ENCODE results near the gene TMEM116. TPM values are rescaled to one million over a fixed set of nuclear protein-coding genes. Genes with fewer than 3 reads are reported as not detected.
"Not testable (repeated sequence)": the region's sequence is repeated elsewhere in the genome, so short reads cannot be mapped to it uniquely, and the experiment has no call there.

TMEM116 gene
- polyA plus RNA-seq, 3 donors = 25.2 to 37.1 (median 32.0) TPM

DNA sequence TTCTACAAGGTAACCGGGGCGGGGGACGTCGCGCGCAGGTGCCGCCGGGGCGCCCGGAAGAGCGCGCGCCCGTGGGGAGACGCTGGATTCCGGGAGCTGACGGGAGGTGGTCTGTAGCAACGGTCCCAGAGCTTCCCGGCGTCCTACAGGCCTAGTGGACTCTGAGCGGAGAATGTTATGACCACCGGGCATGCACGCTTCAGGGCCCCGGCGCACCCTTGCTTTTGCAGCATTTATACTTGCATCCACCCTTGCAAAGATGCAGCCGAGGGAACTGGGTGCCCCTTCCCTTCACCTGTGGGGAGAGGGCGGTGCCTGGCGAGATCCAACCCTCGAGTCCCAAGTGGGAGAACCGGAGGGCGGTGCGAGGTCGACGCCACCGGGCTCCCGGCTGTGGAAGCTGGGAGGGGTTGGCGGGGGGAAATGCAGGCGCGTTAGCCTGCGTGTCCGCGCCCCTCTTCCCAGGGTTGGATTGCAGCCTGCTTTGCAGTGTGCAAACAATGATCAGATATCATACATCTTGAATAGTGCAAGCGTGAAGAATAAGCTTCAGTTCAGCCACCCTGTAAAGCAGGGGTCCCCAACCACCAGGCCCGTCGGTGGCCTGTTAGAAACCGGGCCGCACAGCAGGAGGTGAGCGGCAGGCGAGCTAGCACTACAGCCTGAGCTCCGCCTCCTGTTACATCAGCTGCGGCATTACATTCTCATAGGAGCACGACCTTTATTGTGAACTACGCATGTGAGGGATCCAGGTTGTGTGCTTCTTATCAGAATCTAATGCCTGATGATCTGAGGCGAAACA is 837 bp upstream of the TMEM116 start:
- peak in 9 of 11 donors; percentile 12 to 42 (median 30) for DNase-seq (ENCODE audit: extremely low read depth in 1 of 11, low read depth in 9 of 11, low spot score in 4 of 11)

DNA sequence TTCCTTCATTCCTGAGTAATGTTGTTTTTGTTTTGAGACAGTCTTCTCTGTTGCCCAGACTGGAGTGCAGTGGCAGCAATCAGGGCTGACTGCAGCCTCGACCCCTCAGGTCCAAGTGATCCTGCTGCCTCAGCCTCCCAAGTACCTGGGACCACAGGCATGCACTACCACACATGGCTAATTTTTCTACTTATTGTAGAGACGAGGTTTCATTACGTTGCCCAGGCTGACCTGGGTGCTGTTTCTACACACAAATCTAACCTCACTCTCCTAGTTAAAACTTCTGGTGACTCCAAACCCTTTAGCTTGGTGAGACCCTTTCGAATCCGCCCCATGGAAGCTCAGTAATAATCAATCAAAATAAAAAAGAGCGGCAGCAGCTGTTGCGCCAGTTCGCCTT is 1.3 kb downstream of the TMEM116 start:
- DNase-seq (ENCODE audit: extremely low read depth in 1 of 11, low read depth in 9 of 11, low spot score in 4 of 11) = no peak

DNA sequence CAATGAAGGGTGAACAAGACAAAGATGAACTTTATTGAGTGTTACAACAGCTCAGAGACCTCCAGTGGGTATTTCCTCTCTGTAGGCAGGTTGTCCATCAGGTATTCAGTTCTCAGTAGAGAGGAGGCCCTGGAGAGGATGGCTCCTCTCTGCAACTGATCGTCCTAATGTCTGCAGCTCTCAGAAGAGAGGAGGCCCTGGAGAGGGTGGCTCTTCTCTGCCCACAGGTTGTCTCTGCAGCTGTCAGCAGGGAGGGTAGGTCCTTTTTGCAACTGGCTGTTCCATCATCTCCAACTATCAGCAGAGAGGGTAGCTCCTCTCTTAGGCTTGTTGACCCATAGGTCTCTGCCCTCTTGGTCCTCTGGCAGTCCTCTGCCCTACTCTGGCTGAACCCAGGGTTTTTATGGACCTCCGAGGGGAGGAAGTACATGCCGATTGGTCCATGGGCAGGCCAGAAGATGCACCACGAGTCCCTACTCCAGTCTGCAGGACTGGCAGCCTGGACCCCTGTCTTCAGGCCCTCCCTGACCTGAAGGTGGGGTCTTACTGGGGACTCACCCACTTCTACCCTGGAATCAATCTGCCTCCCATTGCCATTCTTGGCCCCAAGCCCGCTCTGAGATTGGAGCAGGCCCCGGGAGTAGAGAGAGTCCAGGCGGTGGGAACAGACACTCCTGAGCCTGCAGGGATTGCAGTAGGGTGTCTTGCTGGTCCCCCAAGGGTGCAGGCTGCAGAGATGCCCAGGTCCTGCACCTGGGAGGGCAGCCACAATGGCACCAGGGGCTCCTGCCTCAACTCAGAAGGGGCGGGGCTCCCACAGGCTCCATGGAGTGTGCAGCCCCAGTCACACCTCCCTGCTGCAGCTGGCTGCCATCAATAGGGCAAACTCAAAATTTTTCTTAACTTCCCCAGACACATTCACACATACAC is 2.3 kb downstream of the TMEM116 start:
- DNase-seq (ENCODE audit: extremely low read depth in 1 of 11, low read depth in 9 of 11, low spot score in 4 of 11) = no peak

DNA sequence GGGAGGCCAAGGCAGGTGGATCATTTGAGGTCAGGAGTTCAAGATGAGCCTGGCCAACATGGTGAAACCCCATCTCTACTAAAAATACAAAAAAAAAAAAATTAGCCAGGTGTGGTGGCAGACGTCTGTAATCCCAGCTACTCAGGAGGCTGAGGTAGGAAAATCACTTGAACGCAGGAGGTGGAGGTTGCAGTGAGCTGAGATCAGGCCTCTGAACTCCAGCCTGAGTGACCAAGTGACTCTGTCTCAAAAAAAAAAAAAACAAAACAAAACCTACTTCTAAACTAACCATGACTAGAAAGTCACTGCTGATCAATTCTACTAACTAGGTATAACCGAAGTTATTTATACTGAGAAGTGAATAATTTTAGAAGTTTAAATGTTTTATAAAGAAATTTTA is 3.4 kb downstream of the TMEM116 start:
- not testable (repeated sequence) for DNase-seq (ENCODE audit: extremely low read depth in 1 of 11, low read depth in 9 of 11, low spot score in 4 of 11)

DNA sequence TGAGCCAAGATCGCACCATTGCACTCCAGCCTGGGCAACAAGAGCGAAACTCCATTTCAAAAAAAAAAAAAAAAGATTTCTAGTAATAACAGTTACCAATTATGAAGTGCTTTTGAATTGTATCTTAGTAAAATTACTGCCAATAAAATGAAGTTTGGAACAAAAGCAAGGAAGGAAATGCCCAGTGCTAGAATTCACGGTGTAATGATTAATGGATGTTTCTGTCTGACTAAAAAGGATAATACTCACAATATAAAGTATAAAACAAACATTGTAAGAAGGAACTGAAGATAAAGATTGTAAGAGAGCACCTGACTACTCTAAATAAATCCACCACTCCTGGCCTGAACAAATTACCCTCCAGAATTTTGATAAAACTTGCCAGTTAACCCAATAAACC is 4.0 kb downstream of the TMEM116 start:
- no peak for DNase-seq (ENCODE audit: extremely low read depth in 1 of 11, low read depth in 9 of 11, low spot score in 4 of 11)

DNA sequence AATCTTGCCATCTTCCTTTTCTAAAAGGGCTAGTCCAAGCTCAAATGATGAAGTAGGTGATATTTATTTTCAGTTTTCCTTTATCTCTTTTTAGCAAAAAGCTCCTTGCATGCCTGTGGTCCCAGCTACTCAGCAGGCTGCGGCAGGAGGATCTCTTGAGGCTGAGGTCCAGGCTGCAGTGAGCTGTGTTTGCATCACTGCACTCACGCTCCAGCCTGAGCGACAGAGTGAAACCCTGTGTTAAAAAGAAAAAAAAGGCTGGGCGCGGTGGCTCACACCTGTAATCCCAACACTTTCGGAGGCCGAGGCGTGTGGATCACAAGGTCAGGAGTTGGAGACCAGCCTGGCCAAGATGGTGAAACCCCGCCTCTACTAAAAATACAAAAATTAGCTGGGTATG is 5.0 kb downstream of the TMEM116 start:
- peak in 1 of 11 donors; percentile 12 for DNase-seq (ENCODE audit: extremely low read depth in 1 of 11, low read depth in 9 of 11, low spot score in 4 of 11)

DNA sequence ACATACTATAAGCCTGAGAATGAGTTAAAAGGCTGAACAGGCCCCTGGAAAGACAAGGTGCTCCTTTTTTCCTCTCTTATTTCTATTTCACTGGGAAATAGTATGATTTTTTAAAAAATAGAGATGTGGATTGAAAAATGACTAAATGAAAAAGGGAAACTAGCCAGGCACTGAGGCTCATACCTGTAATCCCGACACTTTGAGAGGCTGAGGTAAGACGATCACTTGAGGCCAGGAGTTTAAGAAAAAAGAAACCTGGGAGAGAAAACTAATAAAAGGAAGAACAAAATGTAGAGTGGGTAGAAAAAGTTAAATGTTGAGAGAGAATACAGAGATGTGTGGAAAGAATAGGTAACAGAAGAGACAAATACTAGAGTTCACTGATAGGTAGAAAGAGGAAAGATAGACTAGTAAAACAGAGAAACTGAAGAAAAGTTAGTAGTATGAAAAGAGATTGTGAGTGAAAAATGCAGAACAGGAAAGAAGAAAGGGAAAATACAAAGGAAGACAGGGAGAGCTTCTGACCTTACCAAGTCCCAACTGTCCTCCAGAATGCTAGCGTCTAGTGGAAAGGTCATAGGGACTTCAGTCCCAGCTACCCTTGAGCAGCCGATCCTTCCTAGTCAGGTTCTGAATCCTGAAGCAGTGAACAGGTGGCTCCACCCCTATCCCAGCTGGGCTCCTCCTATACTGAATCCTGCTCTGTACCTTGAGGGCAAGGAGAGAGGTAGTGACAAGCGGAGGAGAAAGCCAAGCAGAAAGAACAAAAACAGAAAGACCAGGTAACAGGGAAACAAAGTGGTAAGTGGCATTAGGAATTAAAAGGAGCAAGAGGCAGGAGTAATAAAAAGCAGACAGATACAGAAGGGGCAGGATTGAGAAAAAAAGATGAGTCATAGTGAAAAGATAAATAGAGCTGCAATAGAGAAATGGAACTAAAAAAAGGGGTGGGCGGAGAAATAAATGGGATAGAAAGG is 7.3 kb downstream of the TMEM116 start:
- DNase-seq (ENCODE audit: extremely low read depth in 1 of 11, low read depth in 9 of 11, low spot score in 4 of 11) = peak in 3 of 11 donors; percentile 14 to 24 (median 20)

DNA sequence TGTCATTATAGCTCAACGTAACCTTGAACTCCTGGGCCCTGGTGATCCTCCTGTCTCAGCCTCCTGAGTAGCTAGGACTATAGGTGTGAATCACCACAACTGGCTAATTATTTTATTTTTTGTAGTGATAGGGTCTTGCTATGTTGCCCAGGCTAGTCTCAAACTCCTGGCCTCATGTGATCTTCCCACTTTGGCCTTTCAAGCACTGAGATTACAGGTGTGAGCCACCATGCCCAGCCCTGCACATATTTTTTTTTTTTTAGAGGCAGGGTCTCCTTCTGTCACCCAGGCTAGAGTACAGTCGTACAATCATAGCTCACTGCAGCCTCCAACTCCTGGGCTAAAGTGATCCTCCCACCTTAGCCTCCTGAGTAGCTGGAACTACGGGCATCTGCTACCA is 8.9 kb downstream of the TMEM116 start:
- no peak for DNase-seq (ENCODE audit: extremely low read depth in 1 of 11, low read depth in 9 of 11, low spot score in 4 of 11)

DNA sequence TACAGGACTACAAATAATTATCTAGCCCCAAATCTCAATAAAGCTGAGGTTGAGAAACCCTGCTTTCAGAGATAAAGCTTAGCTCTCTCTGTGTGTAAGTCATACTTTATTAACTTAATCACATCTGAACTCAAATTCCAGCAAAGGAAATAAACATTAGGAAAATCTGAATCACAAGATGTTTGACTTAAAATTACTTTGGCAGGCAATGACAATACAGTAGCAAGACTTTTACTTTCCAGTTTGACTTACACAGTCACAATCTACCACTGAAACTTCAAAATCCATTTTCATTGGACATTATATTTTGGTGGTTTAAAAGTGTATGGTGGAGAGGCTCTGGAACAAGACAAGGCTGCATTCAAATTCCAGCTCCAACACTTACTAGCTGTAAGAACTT is 11.4 kb downstream of the TMEM116 start:
- DNase-seq (ENCODE audit: extremely low read depth in 1 of 11, low read depth in 9 of 11, low spot score in 4 of 11) = no peak

DNA sequence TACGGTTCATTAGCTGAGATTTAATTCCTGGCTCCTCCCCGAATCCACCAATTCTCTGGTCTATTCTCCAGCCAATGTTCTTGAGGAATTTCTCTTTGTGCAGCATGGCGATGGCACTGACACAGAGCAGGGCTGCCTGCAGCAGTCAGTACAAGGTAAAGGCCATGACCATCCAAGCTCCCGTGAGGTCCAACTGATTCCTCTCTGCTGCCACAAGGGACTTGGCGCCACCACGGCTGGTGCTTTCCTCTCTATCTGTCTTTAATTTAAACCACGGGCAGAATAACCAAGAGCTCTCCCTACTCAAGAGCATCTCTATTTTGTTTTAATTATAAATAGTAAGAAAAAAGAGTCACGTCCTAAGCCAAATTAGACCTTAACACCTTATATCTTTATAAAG is 12.1 kb downstream of the TMEM116 start:
- no peak for DNase-seq (ENCODE audit: extremely low read depth in 1 of 11, low read depth in 9 of 11, low spot score in 4 of 11)

DNA sequence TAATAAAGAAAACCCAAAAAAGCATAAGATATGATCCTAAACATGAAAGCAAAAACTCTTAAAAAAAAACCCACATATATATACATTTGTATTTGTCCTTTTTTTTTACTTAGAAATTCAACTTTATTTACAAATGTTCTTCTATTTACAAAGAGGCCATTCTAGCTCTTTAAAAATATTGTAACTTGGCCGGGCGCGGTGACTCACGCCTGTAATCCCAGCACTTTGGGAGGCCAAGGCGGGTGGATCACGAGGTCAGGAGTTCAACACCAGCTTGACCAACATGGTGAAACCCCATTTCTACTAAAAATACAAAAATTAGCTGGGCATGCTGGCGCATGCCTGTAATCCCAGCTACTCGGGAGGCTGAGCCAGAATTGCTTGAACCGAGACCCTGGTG is 13.8 kb downstream of the TMEM116 start:
- DNase-seq (ENCODE audit: extremely low read depth in 1 of 11, low read depth in 9 of 11, low spot score in 4 of 11) = not testable (repeated sequence)

DNA sequence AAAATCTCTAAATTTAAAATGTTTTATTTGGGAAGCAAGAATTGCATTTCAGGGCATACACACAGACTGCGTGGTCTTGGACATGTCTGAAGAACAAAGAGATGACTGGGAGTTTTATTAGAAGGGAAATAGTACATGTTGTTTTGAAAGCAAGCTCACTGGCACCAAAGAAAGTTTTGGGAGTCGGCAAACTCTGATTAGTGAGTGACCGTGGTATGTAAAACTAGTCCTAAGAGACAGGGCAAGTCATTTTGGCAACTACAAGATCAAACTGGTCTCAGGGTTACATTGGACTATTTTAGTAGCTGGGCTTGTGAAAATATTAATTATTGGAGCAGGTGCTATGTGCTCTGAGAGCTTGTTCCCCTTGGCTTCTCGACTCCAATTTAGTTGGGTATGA is 14.9 kb downstream of the TMEM116 start:
- DNase-seq (ENCODE audit: extremely low read depth in 1 of 11, low read depth in 9 of 11, low spot score in 4 of 11) = no peak

DNA sequence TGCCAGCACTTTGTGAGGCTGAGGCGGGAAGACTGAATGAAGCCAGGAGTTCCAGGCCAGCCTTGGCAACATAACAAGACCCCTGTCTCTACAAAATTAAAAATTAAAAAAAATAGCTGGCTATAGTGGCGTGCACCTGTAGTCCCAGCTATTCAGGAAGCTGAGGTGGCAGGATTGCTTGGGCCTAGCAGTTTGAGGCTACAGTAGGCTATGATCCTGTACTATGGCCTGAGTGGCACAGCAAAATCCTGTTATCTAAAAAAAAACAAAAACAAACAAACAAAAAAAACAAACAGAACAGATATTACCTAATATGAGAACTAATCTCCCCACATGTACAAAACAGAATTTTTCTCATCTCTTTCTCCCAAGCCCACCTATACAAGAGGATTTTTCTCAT is 15.7 kb downstream of the TMEM116 start:
- DNase-seq (ENCODE audit: extremely low read depth in 1 of 11, low read depth in 9 of 11, low spot score in 4 of 11) = no peak

DNA sequence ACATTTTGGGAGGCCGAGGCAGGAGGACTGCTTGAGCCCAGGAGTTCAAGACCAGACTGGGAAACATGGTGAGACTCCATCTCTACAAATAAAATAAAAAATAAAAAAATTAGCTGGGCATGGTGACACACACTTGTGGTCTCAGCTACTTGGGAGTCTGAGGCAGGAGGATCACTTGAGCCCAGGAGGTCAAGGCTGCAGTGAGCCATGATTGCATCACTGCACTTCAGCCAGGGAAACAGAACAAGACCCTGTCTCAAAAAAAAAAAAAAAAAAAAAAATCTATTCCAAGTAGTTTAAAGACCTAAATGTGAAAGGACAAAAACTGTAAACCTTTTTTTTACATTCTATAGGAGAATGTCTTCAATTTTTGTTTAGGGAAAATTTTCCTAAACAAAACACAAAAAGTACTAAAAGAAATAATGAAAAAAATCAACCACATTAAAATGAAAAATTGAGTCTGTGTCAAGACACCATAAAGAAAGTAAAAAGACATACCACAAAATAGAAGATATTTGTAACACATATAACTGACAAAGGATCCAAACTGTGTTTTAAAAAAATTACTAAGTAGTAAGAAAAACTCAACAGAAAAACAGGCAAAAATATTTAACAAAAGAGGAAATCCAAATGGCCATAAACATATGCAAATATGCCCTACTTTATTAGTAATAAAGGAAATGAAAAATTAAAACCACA is 17.0 kb downstream of the TMEM116 start:
- no peak for DNase-seq (ENCODE audit: extremely low read depth in 1 of 11, low read depth in 9 of 11, low spot score in 4 of 11)

DNA sequence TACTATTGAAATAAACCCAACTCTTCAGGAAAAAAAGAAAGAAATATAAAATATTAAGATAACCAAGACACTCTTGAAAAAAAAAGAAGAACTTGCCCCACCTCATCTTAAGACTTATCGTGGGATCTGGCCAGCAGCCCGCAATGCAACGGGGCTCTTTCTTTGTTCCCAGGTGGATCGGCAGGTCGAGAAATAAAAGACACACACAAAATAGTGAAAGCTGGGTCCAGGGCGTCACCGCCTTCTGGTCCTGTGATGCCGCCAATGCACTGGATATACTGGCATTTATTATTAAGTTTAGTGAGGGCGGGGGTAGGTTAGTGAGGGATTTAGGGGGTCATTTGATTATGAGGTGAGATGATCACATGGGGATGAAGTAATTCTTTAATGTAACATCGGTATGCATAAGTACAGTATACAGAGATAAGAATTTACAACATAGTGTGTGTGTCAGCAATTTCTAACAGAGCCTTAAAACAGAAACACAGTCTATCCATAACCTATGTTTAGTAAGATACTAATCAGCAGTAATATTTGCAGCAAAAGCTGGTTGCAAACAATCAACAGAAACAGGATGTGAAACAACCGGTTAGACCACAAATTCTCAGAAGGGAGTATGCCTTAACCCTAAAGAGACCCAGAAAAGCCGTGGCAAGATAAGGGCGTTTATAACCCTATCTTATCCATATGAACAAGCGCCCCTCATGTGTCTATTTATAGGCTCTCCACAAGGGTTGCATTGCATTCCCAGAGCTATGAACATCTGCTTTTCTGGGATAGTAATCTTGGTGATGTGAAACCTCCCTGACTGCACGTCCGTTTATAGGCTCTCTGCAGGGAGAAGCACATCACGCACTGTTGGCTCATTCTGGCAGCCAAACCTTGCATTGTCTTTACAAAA is 18.5 kb downstream of the TMEM116 start:
- DNase-seq (ENCODE audit: extremely low read depth in 1 of 11, low read depth in 9 of 11, low spot score in 4 of 11) = not testable (repeated sequence)

DNA sequence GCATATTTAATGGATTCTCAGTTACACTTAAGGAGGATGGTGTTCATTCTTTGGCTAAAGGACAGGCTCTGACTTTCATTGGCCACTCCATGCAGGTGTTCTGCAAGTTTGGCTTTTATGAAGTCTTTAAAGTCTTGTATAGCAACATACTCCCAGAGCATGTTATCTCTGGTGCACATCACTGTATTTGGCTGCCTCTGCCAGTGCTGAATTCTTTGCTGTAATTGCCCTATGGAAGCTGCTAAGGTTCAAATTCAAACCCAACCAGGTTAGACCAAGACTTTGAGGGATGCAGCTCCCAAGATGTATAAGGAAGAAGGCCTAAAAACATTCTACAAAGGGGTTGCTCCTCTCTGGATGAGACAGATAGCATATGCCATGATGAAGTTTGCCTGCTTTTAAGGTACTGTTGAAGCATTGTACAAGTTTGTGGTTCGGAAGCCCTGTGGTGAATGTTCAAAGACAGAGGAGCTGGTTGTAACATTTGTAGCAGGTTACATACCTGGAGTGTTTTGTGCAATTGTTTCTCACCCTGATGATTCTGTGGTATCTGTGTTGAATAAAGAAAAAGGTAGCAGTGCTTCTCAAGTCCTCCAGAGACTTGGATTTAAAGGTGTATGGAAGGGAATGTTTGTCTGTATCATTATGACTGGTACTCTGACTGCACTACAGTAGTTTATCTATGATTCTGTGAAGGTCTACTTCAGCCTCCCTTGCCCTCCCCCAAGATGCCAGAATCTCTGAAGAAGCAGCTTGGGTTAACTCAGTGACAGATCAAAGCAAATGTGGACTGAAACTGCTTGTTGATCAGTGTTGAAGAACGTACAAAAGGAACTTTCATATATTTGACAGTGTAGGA is 19.4 kb downstream of the TMEM116 start:
- no peak for DNase-seq (ENCODE audit: extremely low read depth in 1 of 11, low read depth in 9 of 11, low spot score in 4 of 11)

DNA sequence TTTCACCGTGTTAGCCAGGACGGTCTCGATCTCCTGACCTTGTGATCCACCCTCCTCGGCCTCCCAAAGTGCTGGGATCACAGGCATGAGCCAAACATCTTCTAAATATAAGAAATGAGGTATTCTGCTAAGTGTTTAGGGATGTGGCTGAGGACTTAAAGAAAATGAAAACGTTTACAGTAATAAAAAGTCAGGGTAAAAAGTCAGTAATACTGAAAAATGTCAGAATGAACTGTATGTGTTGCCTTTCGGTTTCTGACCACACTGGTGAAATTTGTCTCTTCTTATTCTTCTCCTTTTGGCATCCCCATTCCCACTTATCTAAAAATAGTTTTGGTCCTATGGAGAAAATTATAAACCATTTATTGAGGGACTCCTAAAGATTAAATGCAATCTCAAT is 20.5 kb downstream of the TMEM116 start:
- DNase-seq (ENCODE audit: extremely low read depth in 1 of 11, low read depth in 9 of 11, low spot score in 4 of 11) = no peak

Measured in renal cortex interstitium (tissue), 11 donors.